Body of pancreas (tissue), 4 donors: Measurements from ENCODE around the gene GNAI1. TPM values are rescaled to one million over a fixed set of nuclear protein-coding genes. Genes with fewer than 3 reads are reported as not detected.

Source experiments
- ATAC-seq: fragments of 150-250 bp; one replicate; pipeline ENCODE4 v1.9.1; 2016
- DNase-seq, 4 donors: peaks; one replicate each; pipeline ENCODE4 v3.0.0-alpha.2; 2019
- H3K27ac ChIP-seq, 4 donors: fragments of 200-600 bp; sonication (generic); 1 replicate in 3 of 4; 2 replicates in 1 of 4; pipeline versions ENCODE4 v1.5.1 to v1.6.1; 2016 to 2019; ENCODE audit warnings: mild to moderate bottlenecking in 1 of 4, mixed read lengths in 1 of 4, moderate library complexity in 1 of 4
- H3K27me3 ChIP-seq, 2 donors: fragments of 200-600 bp; sonication (generic); one replicate each; pipeline ENCODE4 v1.6.0; 2016; ENCODE audit warnings: mild to moderate bottlenecking in 1 of 2
- H3K36me3 ChIP-seq, 2 donors: fragments of 200-600 bp; sonication (generic); replicated peaks in 1 of 2; 2 replicates each; pipeline ENCODE4 v1.5.1; 2016; ENCODE audit warnings: low read depth in 2 of 2; ENCODE audit not compliant: insufficient read depth in 1 of 2
- H3K4me1 ChIP-seq: fragments of 200-600 bp; sonication (generic); one replicate; pipeline ENCODE4 v1.6.0; 2016
- H3K4me3 ChIP-seq, 2 donors: fragments of 200-600 bp; sonication (generic); 1 replicate in 1 of 2; 2 replicates in 1 of 2; pipeline ENCODE4 v1.5.1; 2016 to 2019
- H3K9me3 ChIP-seq, 3 donors: fragments of 200-600 bp; sonication (generic); 1 replicate in 2 of 3; 2 replicates in 1 of 3; pipeline ENCODE4 v1.5.1; 2016
- CTCF ChIP-seq, 7 experiments: fragments of 450-650 bp in 4 of 7; fragments of 200-600 bp in 3 of 7; sonication (generic) in 3 of 7; IDR thresholded peaks; one replicate each; pipeline ENCODE4 v1.5.1; 2016 to 2019; ENCODE audit warnings: antibody characterized with exemption in 7 of 7
- POLR2A ChIP-seq, 3 donors: fragments of 450-650 bp; IDR thresholded peaks; one replicate each; pipeline ENCODE4 v1.6.1; 2016; ENCODE audit warnings: antibody characterized with exemption in 3 of 3, mild to moderate bottlenecking in 2 of 3
- WGBS, 2 donors: methylation state at CpG; one replicate each; pipeline ENCODE4 v1.1.5; 2017; 5-methylcytosine and 5-hydroxymethylcytosine counted together
- intact Hi-C: fragments of 100-400 bp; cut with DNase I; formaldehyde crosslinking; loops from one replicate; pipeline ENCODE4 v1.15.1; 2023
- total RNA-seq, 2 donors: library from RNA; depleted of rRNA; stranded (reverse); fragments of >200 nt; gene quantifications; one replicate each; pipeline ENCODE4 v1.1.0, GENCODE V29; 2016

GNAI1 gene
- total RNA-seq, 2 donors from 2014 or later, result 9.1 to 16.5 TPM

GRCh38 chr7:80145780-80146422, 11.3 kb downstream of the GNAI1 start:
- WGBS, 2 donors, result 73 to 74% methylated on average over 3 of the region's 3 CpGs
- Histone ChIP-seq H3K4me1 (no peaks in the 10 kb centered on the region), H3K27ac (no peak overlapping the region), H3K36me3 (no peaks in the 10 kb centered on the region), H3K4me3 (no peak overlapping the region), H3K27me3 (no peaks in the 10 kb centered on the region), H3K9me3 (no peaks in the 10 kb centered on the region)
- ATAC-seq (no peak), DNase-seq (no peak)
- no peak for TF ChIP-seq POLR2A (IDR thresholded peaks at IDR 0.05)
- no peak for TF ChIP-seq CTCF (IDR thresholded peaks at IDR 0.05)
- intact Hi-C loops, result no loop called here

- 82 to 84% methylated on average over 4 of the region's 4 CpGs for WGBS, 2 donors
- Histone ChIP-seq H3K9me3 (no peaks in the 10 kb centered on the region), H3K4me1 (no peaks in the 10 kb centered on the region), H3K27ac (no peak overlapping the region), H3K4me3 (no peak overlapping the region), H3K27me3 (no peaks in the 10 kb centered on the region), H3K36me3 (no peaks in the 10 kb centered on the region)
- ATAC-seq (no peak), DNase-seq (no peak)
- intact Hi-C loops, result no loop called here
- TF ChIP-seq POLR2A (IDR thresholded peaks at IDR 0.05), result no peak
Observed at GRCh38 chr7:80146545-80147182, 12.0 kb downstream of the GNAI1 start.

- intact Hi-C loops, result no loop called here
- Histone ChIP-seq H3K4me3 (no peak overlapping the region), H3K9me3 (no peaks in the 10 kb centered on the region), H3K27ac (no peak overlapping the region), H3K36me3 (no peaks in the 10 kb centered on the region), H3K4me1 (no peaks in the 10 kb centered on the region), H3K27me3 (no peaks in the 10 kb centered on the region)
- 68 to 78% methylated on average over 3 of the region's 3 CpGs for WGBS, 2 donors
- TF ChIP-seq CTCF (IDR thresholded peaks at IDR 0.05) (no peak), POLR2A (IDR thresholded peaks at IDR 0.05) (no peak)
- ATAC-seq (no peak), DNase-seq (no peak)
Observed at GRCh38 chr7:80147543-80148391, 13.1 kb downstream of the GNAI1 start.

GRCh38 chr7:80150611-80151273, 16.1 kb downstream of the GNAI1 start:
- no peaks in the 10 kb centered on the region for H3K36me3 ChIP-seq
- TF ChIP-seq POLR2A (IDR thresholded peaks at IDR 0.05) (no peak), CTCF (IDR thresholded peaks at IDR 0.05) (no peak)
- intact Hi-C loops, result no loop called here
- no peak for ATAC-seq
- 70% methylated on average over 5 of the region's 5 CpGs for WGBS, 2 donors
- H3K27me3 ChIP-seq, result no peaks in the 10 kb centered on the region
- no peaks in the 10 kb centered on the region for H3K4me1 ChIP-seq
- no peak overlapping the region for H3K4me3 ChIP-seq
- H3K27ac ChIP-seq, result no peak overlapping the region
- DNase-seq, result no peak
- no peaks in the 10 kb centered on the region for H3K9me3 ChIP-seq

- Histone ChIP-seq H3K27ac (no peak overlapping the region), H3K27me3 (no peaks in the 10 kb centered on the region), H3K9me3 (no peaks in the 10 kb centered on the region), H3K4me3 (no peak overlapping the region), H3K4me1 (no peaks in the 10 kb centered on the region), H3K36me3 (no peaks in the 10 kb centered on the region)
- intact Hi-C loops, result no loop called here
- ATAC-seq (no peak), DNase-seq (no peak)
- no peak for TF ChIP-seq CTCF (IDR thresholded peaks at IDR 0.05)
- TF ChIP-seq POLR2A (IDR thresholded peaks at IDR 0.05), result no peak
Observed at GRCh38 chr7:80151274-80151665, 16.6 kb downstream of the GNAI1 start.
